HUES64 (cell line): ENCODE measurements around the gene NUTM2E. TPM values are rescaled to one million over a fixed set of nuclear protein-coding genes. Genes with fewer than 3 reads are reported as not detected.
"Not testable (repeated sequence)": the region's sequence is repeated elsewhere in the genome, so short reads cannot be mapped to it uniquely, and the experiment has no call there.

Experiments used
- H3K27ac ChIP-seq: 2 replicates; pipeline ENCODE4 v1.7.0; 2013; ENCODE audit warnings: low read depth, low read length, inconsistent platforms
- H3K27me3 ChIP-seq: 2 replicates; pipeline ENCODE4 v1.6.1; 2013; ENCODE audit warnings: mild to moderate bottlenecking, low read length; ENCODE audit not compliant: insufficient read depth
- H3K36me3 ChIP-seq: 2 replicates; pipeline ENCODE4 v1.6.1; 2013; ENCODE audit warnings: mild to moderate bottlenecking, low read length; ENCODE audit not compliant: insufficient read depth
- H3K4me1 ChIP-seq: 2 replicates; pipeline ENCODE4 v1.6.1; 2013; ENCODE audit warnings: mild to moderate bottlenecking, low read length, moderate library complexity; ENCODE audit not compliant: insufficient read depth
- H3K4me3 ChIP-seq: 2 replicates; pipeline ENCODE4 v1.5.1; 2013; ENCODE audit warnings: mild to moderate bottlenecking, low read length, moderate library complexity
- H3K9ac ChIP-seq: 2 replicates; pipeline ENCODE4 v1.6.1; 2013; ENCODE audit warnings: mild to moderate bottlenecking, low read depth, low read length
- H3K9me3 ChIP-seq: 2 replicates; pipeline ENCODE4 v1.6.1; 2013; ENCODE audit warnings: low read depth, low read length; ENCODE audit not compliant: insufficient read depth
- WGBS: fragments of 150-250, 120-280 bp; methylation state at CpG from one replicate; pipeline ENCODE4 v1.1.7; 2013; ENCODE audit warnings: missing lambda C conversion rate; 5-methylcytosine and 5-hydroxymethylcytosine counted together
- polyA plus RNA-seq, 2 experiments: library from polyadenylated mRNA; stranded (reverse); fragments of 50-300 nt; gene quantifications; one replicate each; pipeline ENCODE4 v1.2.3, GENCODE V29; 2013

NUTM2E gene
- not detected for polyA plus RNA-seq (2013, experiment 1 of 2)
- polyA plus RNA-seq (2013, experiment 2 of 2) = not detected

- peak within 1 kb of the TSS; percentile 62 for H3K9ac ChIP-seq
Measured at GRCh38 chr10:79826496-79827215, at the start of gene NUTM2E. TSS of gene NUTM2E (plus strand) at chr10:79826739. CDS start at chr10:79841741, 15,002 bp downstream.

GRCh38 chr10:79777997-79778396, 48.5 kb upstream of the NUTM2E start:
- not testable (repeated sequence) for H3K9ac ChIP-seq, H3K27me3 ChIP-seq, H3K36me3 ChIP-seq, H3K4me1 ChIP-seq, H3K9me3 ChIP-seq, H3K4me3 ChIP-seq, H3K27ac ChIP-seq

More at GRCh38 chr10:79826496-79827215, at the start of gene NUTM2E:
- not testable (repeated sequence) for H3K9me3 ChIP-seq, H3K36me3 ChIP-seq, H3K4me1 ChIP-seq, H3K27me3 ChIP-seq
- H3K27ac ChIP-seq = peak within 1 kb of the TSS; percentile 85; the same call in 1 of the 2 replicates
- WGBS = under 1% methylated on average over 35 of the region's 78 CpGs
- peak within 1 kb of the TSS; percentile 64 for H3K4me3 ChIP-seq

GRCh38 chr10:79779310-79779938, 47.1 kb upstream of the NUTM2E start:
- H3K4me1 ChIP-seq, H3K27ac ChIP-seq, H3K9ac ChIP-seq, H3K36me3 ChIP-seq, H3K27me3 ChIP-seq, H3K4me3 ChIP-seq, H3K9me3 ChIP-seq: not testable (repeated sequence)
- 12% methylated on average over 11 of the region's 14 CpGs for WGBS

GRCh38 chr10:79779992-79780391, 46.5 kb upstream of the NUTM2E start:
- not testable (repeated sequence) for H3K27ac ChIP-seq, H3K36me3 ChIP-seq, H3K9me3 ChIP-seq, H3K9ac ChIP-seq, H3K4me1 ChIP-seq, H3K27me3 ChIP-seq, H3K4me3 ChIP-seq
- WGBS = no CpG with 5 or more reads among the region's 2 CpGs

GRCh38 chr10:79781584-79781983, 45.0 kb upstream of the NUTM2E start:
- H3K27me3 ChIP-seq, H3K9me3 ChIP-seq, H3K36me3 ChIP-seq, H3K27ac ChIP-seq, H3K4me3 ChIP-seq, H3K4me1 ChIP-seq, H3K9ac ChIP-seq: not testable (repeated sequence)
- 85% methylated on average over 3 of the region's 3 CpGs for WGBS

- H3K36me3 ChIP-seq, H3K4me1 ChIP-seq, H3K9me3 ChIP-seq, H3K27ac ChIP-seq, H3K9ac ChIP-seq, H3K27me3 ChIP-seq, H3K4me3 ChIP-seq: not testable (repeated sequence)
Measured at GRCh38 chr10:79787455-79787952, 39.0 kb upstream of the NUTM2E start.

GRCh38 chr10:79789351-79789750, 37.2 kb upstream of the NUTM2E start:
- H3K4me1 ChIP-seq, H3K4me3 ChIP-seq, H3K36me3 ChIP-seq, H3K27me3 ChIP-seq, H3K9me3 ChIP-seq, H3K9ac ChIP-seq, H3K27ac ChIP-seq: not testable (repeated sequence)
- no CpG with 5 or more reads among the region's 2 CpGs for WGBS

GRCh38 chr10:79791906-79792517, 34.5 kb upstream of the NUTM2E start:
- not testable (repeated sequence) for H3K9ac ChIP-seq, H3K36me3 ChIP-seq, H3K27me3 ChIP-seq, H3K27ac ChIP-seq, H3K4me3 ChIP-seq, H3K4me1 ChIP-seq, H3K9me3 ChIP-seq
- 100% methylated on average over 1 of the region's 4 CpGs for WGBS

GRCh38 chr10:79799337-79799736, 27.2 kb upstream of the NUTM2E start:
- H3K4me3 ChIP-seq, H3K36me3 ChIP-seq, H3K9me3 ChIP-seq, H3K9ac ChIP-seq, H3K27ac ChIP-seq, H3K4me1 ChIP-seq, H3K27me3 ChIP-seq: not testable (repeated sequence)
- no CpG with 5 or more reads among the region's 1 CpG for WGBS

- WGBS = 89% methylated on average over 1 of the region's 2 CpGs
- H3K9ac ChIP-seq = not testable (repeated sequence)
Measured at GRCh38 chr10:79805857-79806256, 20.7 kb upstream of the NUTM2E start.

GRCh38 chr10:79811895-79812294, 14.6 kb upstream of the NUTM2E start:
- not testable (repeated sequence) for H3K27ac ChIP-seq, H3K4me1 ChIP-seq, H3K27me3 ChIP-seq, H3K9ac ChIP-seq, H3K9me3 ChIP-seq, H3K4me3 ChIP-seq, H3K36me3 ChIP-seq

More at GRCh38 chr10:79805857-79806256, 20.7 kb upstream of the NUTM2E start:
- not testable (repeated sequence) for H3K27me3 ChIP-seq, H3K27ac ChIP-seq, H3K36me3 ChIP-seq, H3K4me3 ChIP-seq, H3K9me3 ChIP-seq, H3K4me1 ChIP-seq
